H1 (cell line): ENCODE data around the gene HSD11B1. TPM values are rescaled to one million over a fixed set of nuclear protein-coding genes. Genes with fewer than 3 reads are reported as not detected.

Experiments used
- CTCF ChIA-PET: fragments of 300-600 bp; sonication (Branson Sonifier 250); formaldehyde crosslinking; loops from one replicate; lab custom pipeline; 2021; ENCODE audit not compliant: partially characterized antibody; lab: Charles Lee
- POLR2A ChIA-PET: fragments of 300-600 bp; sonication (Branson Sonifier 250); formaldehyde crosslinking; loops from one replicate; lab custom pipeline; 2021; ENCODE audit warnings: inconsistent platforms; ENCODE audit not compliant: partially characterized antibody; lab: Charles Lee
- DNase-seq, 2 experiments: peaks; one replicate each; pipeline versions ENCODE4 v3.0.0 to v3.0.0-alpha.2; 2010 to 2022; ENCODE audit warnings: low spot score in 2 of 2, low read depth in 1 of 2, mixed read lengths in 1 of 2
- FAIRE-seq: peaks from 2 replicates; lab custom pipeline; 2011; peaks lifted over from hg19 to GRCh38; lab: Jason Lieb, UNC
- H2AFZ ChIP-seq: 2 replicates; pipeline ENCODE4 v1.8.1; 2012; ENCODE audit warnings: low read length, inconsistent platforms
- H2AK5ac ChIP-seq: 2 replicates; pipeline ENCODE4 v1.6.1; 2013; ENCODE audit warnings: low read depth, low read length
- H2BK120ac ChIP-seq: replicated peaks from 2 replicates; pipeline ENCODE3; 2013; ENCODE audit warnings: low read depth, low read length, inconsistent platforms
- H2BK12ac ChIP-seq: 2 replicates; pipeline ENCODE4 v1.6.1; 2013; ENCODE audit warnings: low read depth, low read length
- H2BK15ac ChIP-seq: 2 replicates; pipeline ENCODE4 v1.6.1; 2013; ENCODE audit warnings: low read length
- H2BK20ac ChIP-seq: 2 replicates; pipeline ENCODE4 v1.6.1; 2013; ENCODE audit warnings: low read length
- H2BK5ac ChIP-seq: 2 replicates; pipeline ENCODE4 v1.6.1; 2013; ENCODE audit warnings: low read depth, low read length
- H3K14ac ChIP-seq: 2 replicates; pipeline ENCODE4 v1.6.1; 2013; ENCODE audit warnings: inconsistent platforms; ENCODE audit not compliant: insufficient read length
- H3K18ac ChIP-seq: 2 replicates; pipeline ENCODE4 v1.6.1; 2013; ENCODE audit warnings: low read length; ENCODE audit errors: extremely low read depth
- H3K23ac ChIP-seq: 2 replicates; pipeline ENCODE4 v1.6.1; 2013; ENCODE audit warnings: inconsistent platforms; ENCODE audit not compliant: insufficient read length
- H3K23me2 ChIP-seq: 2 replicates; pipeline ENCODE4 v1.6.1; 2013; ENCODE audit warnings: low read depth, low read length
- H3K27ac ChIP-seq: 2 replicates; pipeline ENCODE4 v1.6.1; 2011; ENCODE audit warnings: low read depth, low read length, inconsistent platforms
- H3K27me3 ChIP-seq, 4 experiments: replicated peaks in 1 of 4; 1 replicate in 1 of 4; 2 replicates in 3 of 4; pipeline versions ENCODE4 v1.6.1 to v1.8.1; 2011 to 2013; ENCODE audit warnings: low read length in 3 of 4, mild to moderate bottlenecking in 3 of 4, inconsistent platforms in 2 of 4, mixed read lengths in 2 of 4, moderate library complexity in 1 of 4; ENCODE audit not compliant: control insufficient read depth in 3 of 4, insufficient read depth in 3 of 4; ENCODE audit errors: extremely low read depth in 1 of 4
- H3K36me3 ChIP-seq, 4 experiments: 2 replicates each; pipeline versions ENCODE4 v1.6.1 to v1.8.1; 2011 to 2013; ENCODE audit warnings: mild to moderate bottlenecking in 4 of 4, low read length in 3 of 4, moderate library complexity in 2 of 4, control low read depth in 1 of 4, inconsistent platforms in 1 of 4; ENCODE audit not compliant: insufficient read depth in 4 of 4, control insufficient read depth in 2 of 4
- H3K4ac ChIP-seq: replicated peaks from 2 replicates; pipeline ENCODE3; 2013; ENCODE audit warnings: low read length, low read depth, mixed read lengths, inconsistent platforms; ENCODE audit not compliant: insufficient read length
- H3K4me1 ChIP-seq, 4 experiments: replicated peaks in 1 of 4; 1 replicate in 1 of 4; 2 replicates in 3 of 4; pipeline versions ENCODE4 v1.6.1 to v1.8.1; 2011 to 2013; ENCODE audit warnings: low read length in 3 of 4, inconsistent platforms in 2 of 4, mixed read lengths in 1 of 4; ENCODE audit not compliant: insufficient read depth in 4 of 4, control insufficient read depth in 3 of 4
- H3K4me2 ChIP-seq, 2 experiments: 2 replicates each; pipeline versions ENCODE4 v1.6.1 to v1.8.1; 2011 to 2013; ENCODE audit warnings: low read depth in 2 of 2, low read length in 2 of 2, control low read depth in 1 of 2, inconsistent platforms in 1 of 2, mild to moderate bottlenecking in 1 of 2; ENCODE audit not compliant: insufficient read depth in 1 of 2
- H3K4me3 ChIP-seq, 4 experiments: fragments of 200-600, 300-600 bp in 1 of 4; sonication (generic), shearing (Covaris generic), sonication (Bioruptor Twin) in 1 of 4; 2 replicates each; pipeline versions ENCODE4 v1.5.1 to v1.8.1; 2011 to 2016; ENCODE audit warnings: low read length in 4 of 4, low read depth in 3 of 4, control low read depth in 2 of 4, inconsistent platforms in 2 of 4, mild to moderate bottlenecking in 2 of 4, mixed read lengths in 1 of 4, moderate library complexity in 1 of 4; ENCODE audit not compliant: insufficient read depth in 2 of 4; ENCODE audit errors: extremely low read depth in 1 of 4
- H3K56ac ChIP-seq: replicated peaks from 2 replicates; pipeline ENCODE3; 2013; ENCODE audit warnings: low read depth, mild to moderate bottlenecking, mixed read lengths, low read length, inconsistent platforms; ENCODE audit not compliant: insufficient read length
- H3K79me1 ChIP-seq: 2 replicates; pipeline ENCODE4 v1.6.1; 2013; ENCODE audit warnings: low read depth, low read length, control low read depth
- H3K79me2 ChIP-seq, 2 experiments: 2 replicates each; pipeline versions ENCODE4 v1.6.1 to v1.8.1; 2012 to 2013; ENCODE audit warnings: low read length in 2 of 2, mild to moderate bottlenecking in 2 of 2, inconsistent platforms in 1 of 2; ENCODE audit not compliant: insufficient read depth in 2 of 2, control insufficient read depth in 1 of 2
- H3K9ac ChIP-seq, 4 experiments: replicated peaks in 1 of 4; 1 replicate in 1 of 4; 2 replicates in 3 of 4; pipeline versions ENCODE4 v1.6.1 to v1.8.1; 2011 to 2013; ENCODE audit warnings: low read depth in 3 of 4, low read length in 3 of 4, control low read depth in 2 of 4, mild to moderate bottlenecking in 2 of 4, moderate library complexity in 2 of 4, inconsistent platforms in 1 of 4; ENCODE audit errors: extremely low read depth in 1 of 4
- H3K9me3 ChIP-seq, 2 experiments: 2 replicates each; pipeline versions ENCODE4 v1.6.1 to v1.8.1; 2012 to 2013; ENCODE audit warnings: mild to moderate bottlenecking in 2 of 2, moderate library complexity in 2 of 2, control low read depth in 1 of 2, inconsistent platforms in 1 of 2, low read depth in 1 of 2, low read length in 1 of 2, mixed read lengths in 1 of 2; ENCODE audit not compliant: insufficient read depth in 2 of 2
- H4K20me1 ChIP-seq, 2 experiments: replicated peaks in 1 of 2; 2 replicates each; pipeline versions ENCODE3 to v1.8.1; 2011 to 2013; ENCODE audit warnings: inconsistent platforms in 2 of 2, low read length in 2 of 2, mild to moderate bottlenecking in 1 of 2; ENCODE audit not compliant: insufficient read depth in 2 of 2, control insufficient read depth in 1 of 2
- H4K5ac ChIP-seq: 2 replicates; pipeline ENCODE4 v1.6.1; 2013; ENCODE audit warnings: low read length, low read depth, mixed read lengths, inconsistent platforms; ENCODE audit not compliant: insufficient read length
- H4K8ac ChIP-seq: 2 replicates; pipeline ENCODE4 v1.8.0; 2013; ENCODE audit warnings: mild to moderate bottlenecking, moderate library complexity, low read length, inconsistent platforms; ENCODE audit not compliant: insufficient read depth; ENCODE audit errors: extremely low read depth
- H4K91ac ChIP-seq: replicated peaks from 2 replicates; pipeline ENCODE3; 2013; ENCODE audit warnings: low read length, mixed read lengths, inconsistent platforms; ENCODE audit not compliant: insufficient read length
- CREB1 ChIP-seq: IDR thresholded peaks from 2 replicates; pipeline ENCODE4 v1.6.1; 2012; ENCODE audit warnings: inconsistent platforms
- EZH2 ChIP-seq: fragments of 200-600 bp; sonication (generic); IDR thresholded peaks from 2 replicates; pipeline ENCODE4 v1.7.1; 2012; ENCODE audit warnings: low read depth, mild to moderate bottlenecking, moderate library complexity, low read length, inconsistent platforms; ENCODE audit not compliant: severe bottlenecking
- FOSL1 ChIP-seq: IDR thresholded peaks from 2 replicates; pipeline ENCODE4 v1.6.1; 2011; ENCODE audit warnings: mild to moderate bottlenecking, low read depth, low read length, moderate library complexity; ENCODE audit not compliant: insufficient read depth
- GABPA ChIP-seq: IDR thresholded peaks from 2 replicates; pipeline ENCODE4 v1.6.1; 2011; ENCODE audit warnings: mild to moderate bottlenecking, low read length, moderate library complexity, borderline replicate concordance; ENCODE audit not compliant: insufficient read depth
- KDM5A ChIP-seq: fragments of 200-600 bp; IDR thresholded peaks from 2 replicates; pipeline ENCODE4 v1.7.1; 2012; ENCODE audit warnings: mild to moderate bottlenecking, low read length, inconsistent platforms, mixed read lengths
- PHF8 ChIP-seq: fragments of 200-600 bp; sonication (generic); conservative IDR thresholded peaks from 2 replicates; pipeline ENCODE4 v1.7.1; 2012; ENCODE audit warnings: low read depth, mild to moderate bottlenecking, inconsistent platforms, low read length, moderate library complexity
- RFX5 ChIP-seq: IDR thresholded peaks from 2 replicates; pipeline ENCODE4 v1.6.1; 2011; ENCODE audit warnings: low read depth, low read length, improper control_type of control experiment, borderline replicate concordance
- SIN3A ChIP-seq, 2 experiments: IDR thresholded peaks in 1 of 2; conservative IDR thresholded peaks in 1 of 2; 2 replicates each; pipeline ENCODE4 v1.6.1; 2011 to 2012; ENCODE audit warnings: low read length in 2 of 2, improper control_type of control experiment in 1 of 2, low read depth in 1 of 2, mild to moderate bottlenecking in 1 of 2
- SP1 ChIP-seq: IDR thresholded peaks from 2 replicates; pipeline ENCODE4 v1.6.1; 2011; ENCODE audit warnings: low read depth, low read length
- SP4 ChIP-seq: IDR thresholded peaks from 2 replicates; pipeline ENCODE4 v1.6.1; 2012; ENCODE audit warnings: low read length, inconsistent platforms
- USF2 ChIP-seq: IDR thresholded peaks from 2 replicates; pipeline ENCODE4 v1.6.1; 2011; ENCODE audit warnings: low read length, improper control_type of control experiment
- WGBS, 2 experiments: shearing (Covaris generic) in 1 of 2; methylation state at CpG; one replicate each; pipeline versions ENCODE4 v1.1.6 to v1.1.7; 2013 to 2015; ENCODE audit warnings: low lambda C conversion rate in 2 of 2, mixed read lengths in 2 of 2, inconsistent platforms in 1 of 2, low coverage in 1 of 2, missing lambda C conversion rate in 1 of 2; ENCODE audit not compliant: insufficient replicate concordance in 2 of 2, insufficient coverage in 1 of 2, insufficient read length in 1 of 2; ENCODE audit errors: extremely low coverage in 1 of 2, missing lambda C conversion rate in 1 of 2; 5-methylcytosine and 5-hydroxymethylcytosine counted together
- polyA plus RNA-seq, 7 experiments: library from polyadenylated mRNA; depleted of rRNA in 3 of 7; stranded (reverse) in 5 of 7; unstranded in 2 of 7; fragments of >200 nt in 5 of 7; fragments of 200-250 nt in 2 of 7; gene quantifications; 1 replicate in 5 of 7; 2 replicates in 1 of 7; 4 replicates in 1 of 7; pipeline versions ENCODE4 v1.2.1 to v1.2.3, GENCODE V29; 2011 to 2013; ENCODE audit warnings: missing spikeins in 2 of 7, mixed read lengths in 2 of 7
- total RNA-seq: library from RNA; stranded (reverse); fragmentation: NEBNext Ultra II Directional; extraction: Animal tissue kit (Norgen Biotek cat#: 25700); gene quantifications from 2 replicates; pipeline ENCODE4 v1.2.1, GENCODE V29; 2021

The HSD11B1 gene
- total and polyA plus RNA-seq, 2 of the 8 experiments (the other 6 are each of a cell fraction or from before 2014, with no cell fraction given) = not detected

GRCh38 chr1:209657918-209658317 lies 46.7 kb upstream of the HSD11B1 start:
- Histone ChIP-seq H3K23ac (no peak overlapping the region), H3K27me3 (0 out of 7 replicates have a peak, but pooled peaks cover 0 to 2% (median 0%) of the 10 kb centered on the region in 4 experiments), H2BK12ac (no peak overlapping the region), H2AFZ (no peak overlapping the region), H3K4me1 (peaks cover 0 to 7% (median 4%) of the 10 kb centered on the region in 4 experiments; a peak in 4 of 7 replicates), H3K36me3 (no peaks in the 10 kb centered on the region), H4K20me1 (no peaks in the 10 kb centered on the region), H4K5ac (no peak overlapping the region), H2BK20ac (no peak overlapping the region), H3K79me2 (no peaks in the 10 kb centered on the region), H3K4me2 (no peak overlapping the region), H3K18ac (no peak overlapping the region), H3K27ac (no peak overlapping the region), H2BK15ac (no peak overlapping the region), H4K8ac (no peak overlapping the region), H3K9ac (no peak overlapping the region), H3K23me2 (no peaks in the 10 kb centered on the region), H3K79me1 (no peaks in the 10 kb centered on the region), H4K91ac (no peak overlapping the region), H3K56ac (no peak overlapping the region), H3K4ac (no peak overlapping the region), H3K4me3 (no peak overlapping the region), H3K14ac (no peak overlapping the region), H3K9me3 (no peaks in the 10 kb centered on the region), H2BK120ac (no peak overlapping the region), H2AK5ac (no peak overlapping the region), H2BK5ac (no peak overlapping the region)
- TF ChIP-seq EZH2 (no peak), PHF8 (no peak), SIN3A (conservative IDR thresholded peaks at IDR 0.05 in 1 of 2, IDR thresholded peaks at IDR 0.05 in 1 of 2; ENCODE audit: low read depth in 1 of 2, low read length in 2 of 2) (no peak), GABPA (no peak), CREB1 (no peak), SP1 (no peak), KDM5A (no peak), RFX5 (no peak), SP4 (no peak), FOSL1 (no peak), USF2 (no peak)
- ChIA-PET CTCF (interaction anchor here (0.8 to 2.0 kb wide), 6 partner anchors 8 to 74 kb away, joined by 3 to 15 read pairs (median 5); partner anchors contain the start of gene CAMK1G), POLR2A (no interaction called here)
- FAIRE-seq = no peak
- no peak for DNase-seq
- 87% methylated on average over 5 of the region's 5 CpGs; no CpG with 5 or more reads in 1 of the 2 experiments for WGBS, 2 experiments
